Psoas muscle (tissue), 8 donors: ENCODE data around the gene PPP2R5D. TPM values are rescaled to one million over a fixed set of nuclear protein-coding genes. Genes with fewer than 3 reads are reported as not detected.
A peak's percentile ranks its signal among the peaks of the same experiment; 100 is the strongest.

Experiments
- ATAC-seq, 4 donors: fragments of 200-7000 bp; cut with Tn5 transposase; one replicate each; pipeline ENCODE4 v1.9.1; 2020; ENCODE audit warnings: moderate library complexity in 3 of 4, mild to moderate bottlenecking in 2 of 4
- DNase-seq, 2 donors: peaks; one replicate each; pipeline ENCODE4 v3.0.0-alpha.2; 2020
- H3K27ac ChIP-seq: fragments of 200-600 bp; one replicate; pipeline ENCODE4 v1.8.0; 2022
- H3K27me3 ChIP-seq, 3 donors: fragments of 200-600 bp in 1 of 3; one replicate each; pipeline versions ENCODE4 v1.6.1 to v1.8.0; 2013 to 2022; ENCODE audit warnings: low read length in 2 of 3, mild to moderate bottlenecking in 2 of 3, moderate library complexity in 1 of 3; ENCODE audit not compliant: insufficient read depth in 3 of 3
- H3K36me3 ChIP-seq, 2 donors: fragments of 200-600 bp in 1 of 2; one replicate each; pipeline versions ENCODE4 v1.6.1 to v1.8.0; 2013 to 2022; ENCODE audit warnings: low read depth in 1 of 2, mild to moderate bottlenecking in 1 of 2, moderate library complexity in 1 of 2; ENCODE audit not compliant: insufficient read depth in 1 of 2
- H3K4me1 ChIP-seq: fragments of 200-600 bp; one replicate; pipeline ENCODE4 v1.8.0; 2022
- H3K4me3 ChIP-seq: fragments of 200-600 bp; one replicate; pipeline ENCODE4 v1.8.0; 2022; ENCODE audit warnings: mild to moderate bottlenecking
- H3K9me3 ChIP-seq: fragments of 200-600 bp; one replicate; pipeline ENCODE4 v1.8.0; 2022
- WGBS, 3 donors: extraction: QIAGEN DNeasy Blood & Tissue Kit; methylation state at CpG; one replicate each; pipeline versions ENCODE4 v1.1.6 to v1.1.7; 2013; 5-methylcytosine and 5-hydroxymethylcytosine counted together
- intact Hi-C, 2 donors: fragments of 100-400 bp; cut with DNase I; formaldehyde crosslinking; loops; one replicate each; pipeline versions ENCODE4 v1.11.0 to v1.14.2; 2022
- polyA plus RNA-seq, 3 donors: library from polyadenylated mRNA; stranded (reverse); fragments of 200-250 nt; gene quantifications; one replicate each; pipeline ENCODE4 v1.2.3, GENCODE V29; 2013
- total RNA-seq, 4 donors: library from RNA; stranded (reverse); fragmentation: NEBNext Ultra II Directional in 2 of 4; extraction: Animal tissue kit (Norgen Biotek cat#: 25700) in 2 of 4; gene quantifications; one replicate each; pipeline versions ENCODE4 v1.2.1 to v1.2.4, GENCODE V29; 2021 to 2023
- TF ChIP-seq, protein P1 (sequence below): fragments of 200-600 bp; IDR thresholded peaks from one replicate; pipeline ENCODE4 v1.8.0; 2022; ENCODE audit warnings: antibody characterized with exemption
- donor health status: healthy with polysubstance abuse.
- donor health status: DM: no; HTN: no; CAD: no; lungs with moderate emphysema.
- donor health status: Bipolar disorder and iron deficiency.
- donor health status: healthy.
- donor health status: DM: yes; HTN: yes; CAD: no.
- donor health status: DM: no; HTN: no; CAD: no.
- donor health status: DM: no; HTN: no; CAD: no.
- donor health status: DM: yes; HTN: yes; CAD: no.

PPP2R5D gene
- total and polyA plus RNA-seq, 7 donors = 25.6 to 46.7 (median 29.1) TPM

DNA sequence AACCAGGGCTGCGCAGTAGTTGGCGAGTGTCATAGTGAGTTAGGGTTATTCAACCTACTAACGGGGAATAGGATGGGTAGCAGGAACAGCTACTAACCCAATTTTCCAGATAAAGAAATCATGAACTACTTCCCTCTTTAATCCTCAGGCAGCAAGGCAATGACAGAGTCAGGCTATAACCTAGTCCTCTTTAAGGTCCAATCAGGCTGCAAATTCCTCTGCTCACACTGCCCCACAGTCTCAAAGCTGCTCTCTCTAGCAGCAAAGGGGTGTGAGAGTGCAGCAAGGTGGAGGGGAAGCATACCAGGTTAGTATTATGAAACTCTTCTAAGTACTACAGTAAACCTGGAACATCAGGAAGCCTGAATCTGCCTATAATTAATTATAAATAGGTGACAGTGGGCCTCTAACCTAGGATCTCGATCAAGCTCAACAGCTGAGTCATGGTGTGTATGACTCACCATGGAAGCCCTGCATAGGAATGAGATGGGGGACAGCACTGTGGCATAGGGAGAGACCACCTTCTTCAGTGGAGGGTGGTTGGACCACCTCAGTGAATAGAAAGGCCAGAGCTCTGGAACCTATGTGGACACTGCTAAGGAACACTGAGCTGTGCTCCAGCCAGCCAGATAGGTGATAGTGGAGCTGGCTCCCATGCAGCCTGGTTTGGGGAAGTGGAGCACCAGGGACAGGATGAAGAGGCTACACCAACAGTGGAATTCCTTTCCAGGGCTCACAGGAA, 13.3 kb upstream of the PPP2R5D start:
- Histone ChIP-seq H3K27ac (peak overlapping the region; percentile 27), H3K36me3 (peaks cover 0 to 60% of the 10 kb centered on the region in 2 donors), H3K27me3 (no peaks in the 10 kb centered on the region), H3K4me1 (peaks cover 10% of the 10 kb centered on the region), H3K4me3 (no peak overlapping the region), H3K9me3 (no peaks in the 10 kb centered on the region)
- no peak for DNase-seq
- ATAC-seq = peak; percentile 46 to 62 (median 54)
- intact Hi-C loops = loop anchor here in 1 of 2 donors (5.0 kb wide), 2 partner anchors 39 to 64 kb away; no protein-coding TSS in a partner anchor
- WGBS, 3 donors = 68 to 83% (median 81%) methylated on average over 4 of the region's 4 CpGs
- TF ChIP-seq, protein P1, sequence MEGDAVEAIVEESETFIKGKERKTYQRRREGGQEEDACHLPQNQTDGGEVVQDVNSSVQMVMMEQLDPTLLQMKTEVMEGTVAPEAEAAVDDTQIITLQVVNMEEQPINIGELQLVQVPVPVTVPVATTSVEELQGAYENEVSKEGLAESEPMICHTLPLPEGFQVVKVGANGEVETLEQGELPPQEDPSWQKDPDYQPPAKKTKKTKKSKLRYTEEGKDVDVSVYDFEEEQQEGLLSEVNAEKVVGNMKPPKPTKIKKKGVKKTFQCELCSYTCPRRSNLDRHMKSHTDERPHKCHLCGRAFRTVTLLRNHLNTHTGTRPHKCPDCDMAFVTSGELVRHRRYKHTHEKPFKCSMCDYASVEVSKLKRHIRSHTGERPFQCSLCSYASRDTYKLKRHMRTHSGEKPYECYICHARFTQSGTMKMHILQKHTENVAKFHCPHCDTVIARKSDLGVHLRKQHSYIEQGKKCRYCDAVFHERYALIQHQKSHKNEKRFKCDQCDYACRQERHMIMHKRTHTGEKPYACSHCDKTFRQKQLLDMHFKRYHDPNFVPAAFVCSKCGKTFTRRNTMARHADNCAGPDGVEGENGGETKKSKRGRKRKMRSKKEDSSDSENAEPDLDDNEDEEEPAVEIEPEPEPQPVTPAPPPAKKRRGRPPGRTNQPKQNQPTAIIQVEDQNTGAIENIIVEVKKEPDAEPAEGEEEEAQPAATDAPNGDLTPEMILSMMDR = no peak

DNA sequence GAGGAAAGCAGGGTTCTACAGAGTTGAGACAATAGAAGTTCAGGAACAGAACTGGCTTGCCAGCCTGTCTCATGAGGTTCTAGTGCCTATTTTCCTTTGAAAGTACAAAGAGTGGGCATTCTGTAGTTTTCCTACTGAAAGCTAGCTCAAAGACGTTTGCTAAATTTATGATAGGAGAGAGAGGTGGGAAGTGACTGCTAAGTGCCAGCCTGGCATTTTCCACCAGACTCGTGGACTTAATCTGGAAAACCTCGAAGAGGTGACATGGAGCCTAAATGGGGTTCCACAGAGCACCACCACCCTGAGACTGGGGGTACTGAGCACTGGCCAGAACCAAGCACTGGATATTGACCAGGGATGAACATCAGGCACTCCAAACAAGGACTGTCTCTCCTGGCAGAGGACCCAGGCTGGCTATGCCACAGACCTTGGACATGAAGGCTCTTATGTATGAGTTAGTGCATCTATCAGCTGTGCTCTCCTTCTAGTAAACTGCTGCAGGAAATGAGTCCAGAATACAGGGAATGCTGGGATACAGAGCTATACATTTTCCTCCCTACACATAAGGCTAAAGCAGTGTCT, 12.5 kb upstream of the PPP2R5D start:
- Histone ChIP-seq H3K9me3 (no peaks in the 10 kb centered on the region), H3K36me3 (peaks cover 0 to 53% of the 10 kb centered on the region in 2 donors), H3K27me3 (no peaks in the 10 kb centered on the region), H3K27ac (peak overlapping the region; percentile 27), H3K4me1 (peaks cover 11% of the 10 kb centered on the region), H3K4me3 (no peak overlapping the region)
- intact Hi-C loops = loop anchor here in 1 of 2 donors (5.0 kb wide), 2 partner anchors 40 to 65 kb away; no protein-coding TSS in a partner anchor
- 68 to 85% (median 77%) methylated on average over 3 of the region's 3 CpGs for WGBS, 3 donors
- TF ChIP-seq, protein P1 = no peak
- peak in 3 of 4 donors; percentile 34 to 71 (median 56) for ATAC-seq
- no peak for DNase-seq

DNA sequence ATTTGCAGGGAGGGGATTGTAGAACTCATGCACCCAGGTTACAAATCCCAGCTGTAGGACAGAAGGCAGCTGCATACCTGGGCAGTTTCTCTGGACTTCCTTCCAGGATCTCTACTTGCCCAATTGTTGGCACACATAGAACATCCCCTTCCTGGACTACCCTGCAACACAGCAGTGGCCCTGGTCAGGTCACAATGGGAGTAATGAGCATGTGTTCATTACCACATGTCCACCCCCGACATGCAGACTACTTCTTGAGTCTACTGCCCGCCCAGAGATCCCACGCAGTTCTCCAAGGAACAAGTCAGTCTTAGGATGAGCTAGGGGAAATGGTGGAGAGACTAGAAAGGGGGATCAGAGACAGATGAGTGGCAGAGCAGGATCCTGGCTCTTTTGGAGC, 10.4 kb upstream of the PPP2R5D start:
- Histone ChIP-seq H3K4me3 (no peak overlapping the region), H3K36me3 (peaks cover 0 to 38% of the 10 kb centered on the region in 2 donors), H3K4me1 (peaks cover 22% of the 10 kb centered on the region), H3K27me3 (no peaks in the 10 kb centered on the region), H3K9me3 (no peaks in the 10 kb centered on the region), H3K27ac (no peak overlapping the region)
- WGBS, 3 donors = 85 to 91% (median 87%) methylated on average over 3 of the region's 3 CpGs
- DNase-seq (no peak), ATAC-seq (no peak)
- intact Hi-C loops = loop anchor here in 1 of 2 donors (5.0 kb wide), 2 partner anchors 42 to 67 kb away; no protein-coding TSS in a partner anchor
- TF ChIP-seq, protein P1 = no peak

DNA sequence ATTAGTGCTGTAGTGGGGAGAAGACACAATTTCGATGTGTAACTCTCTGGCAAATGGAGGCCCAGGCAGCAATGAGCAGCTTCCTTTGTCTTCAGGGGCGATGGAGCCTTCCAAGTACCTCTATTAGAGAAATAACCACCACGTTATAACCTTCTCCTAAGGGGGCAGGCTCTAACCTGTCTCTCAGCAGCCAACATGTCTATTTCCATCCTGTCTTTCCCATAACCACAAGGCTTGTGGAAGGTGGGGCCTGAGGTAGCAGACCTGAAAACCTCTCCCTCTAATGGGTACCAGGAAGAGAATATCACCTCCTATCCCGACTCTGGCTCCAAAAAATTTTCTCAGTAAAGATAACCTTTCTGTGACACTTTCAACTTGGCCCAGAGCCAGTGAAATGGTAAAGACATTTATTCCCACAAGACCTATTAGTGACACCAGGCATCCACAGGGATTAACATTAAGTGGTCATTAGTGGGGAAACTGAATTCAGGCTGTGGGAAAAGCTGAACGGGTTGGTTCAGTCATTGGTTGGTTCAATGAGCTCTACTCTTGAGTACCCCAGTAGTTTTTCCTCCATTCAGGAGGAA, 9.4 kb upstream of the PPP2R5D start:
- no peak overlapping the region for H3K27ac ChIP-seq
- H3K27me3 ChIP-seq = no peaks in the 10 kb centered on the region
- 85 to 87% (median 86%) methylated on average over 5 of the region's 5 CpGs for WGBS, 3 donors
- H3K9me3 ChIP-seq = no peaks in the 10 kb centered on the region
- H3K4me3 ChIP-seq = no peak overlapping the region
- TF ChIP-seq, protein P1 = no peak
- H3K36me3 ChIP-seq = peaks cover 0 to 27% of the 10 kb centered on the region in 2 donors
- intact Hi-C loops = loop anchor here in 1 of 2 donors (5.0 kb wide), 3 partner anchors 43 to 1033 kb away; partner anchors contain the start of gene CCND3
- peaks cover 28% of the 10 kb centered on the region for H3K4me1 ChIP-seq
- DNase-seq (no peak), ATAC-seq (no peak)
